ENCODE results near the gene ZSCAN10.

Gene ZSCAN10

DNA sequence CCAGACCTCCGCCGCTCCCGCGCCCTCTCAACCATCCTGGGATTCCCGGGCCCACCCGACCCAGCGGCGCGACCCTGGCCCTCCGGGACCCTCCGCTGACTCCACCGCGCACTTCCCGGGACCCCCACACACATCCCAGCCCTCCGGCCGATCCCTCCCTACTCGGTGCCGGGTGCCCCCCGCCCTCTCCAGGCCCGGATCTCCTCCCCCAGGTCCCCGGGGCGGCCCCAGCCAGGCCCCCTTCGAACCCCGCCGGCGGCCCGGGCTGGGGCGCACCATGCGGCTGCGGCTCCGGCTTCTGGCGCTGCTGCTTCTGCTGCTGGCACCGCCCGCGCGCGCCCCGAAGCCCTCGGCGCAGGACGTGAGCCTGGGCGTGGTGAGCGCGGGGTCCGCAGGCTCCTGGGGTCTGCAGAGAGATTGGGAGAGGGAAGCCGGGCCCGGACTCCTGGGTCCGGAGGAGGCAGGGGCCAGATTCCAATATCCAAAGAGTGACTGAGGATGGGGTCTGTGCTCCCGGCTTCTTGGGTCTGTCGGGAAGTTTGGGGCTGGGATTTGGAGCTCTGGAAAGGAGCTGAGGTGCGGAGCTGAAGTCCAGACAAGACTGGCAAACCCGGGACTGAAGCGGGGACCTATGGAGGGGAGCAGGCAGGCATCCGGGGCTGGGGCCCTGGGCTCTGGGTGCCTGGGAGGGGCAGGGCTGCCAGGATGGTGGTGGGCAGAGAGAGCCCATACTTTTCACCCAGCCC, 52.3 kb downstream of the ZSCAN10 start:
- H3K27me3 ChIP-seq (ENCODE audit: low read depth, low read length): peaks cover 26% of the 10 kb centered on the region
- peaks cover 0 to 16% of the 10 kb centered on the region in 2 donors for H3K4me1 ChIP-seq (ENCODE audit: control insufficient read depth in 1 of 2, insufficient read depth in 2 of 2, low read length in 2 of 2)
- peak overlapping the region in 1 of 2 donors; percentile 73 for H3K4me3 ChIP-seq (ENCODE audit: low read depth in 1 of 2, low read length in 2 of 2)
- H3K9me3 ChIP-seq (ENCODE audit: control insufficient read depth in 1 of 2, low read length in 2 of 2): no peaks in the 10 kb centered on the region
- no peak overlapping the region for H3K27ac ChIP-seq (ENCODE audit: low read length)
- no peaks in the 10 kb centered on the region for H3K36me3 ChIP-seq (ENCODE audit: control insufficient read depth in 1 of 2, insufficient read depth in 2 of 2, low read length in 2 of 2)

- no peaks in the 10 kb centered on the region for H3K9me3 ChIP-seq (ENCODE audit: control insufficient read depth in 1 of 2, low read length in 2 of 2)
- H3K36me3 ChIP-seq (ENCODE audit: control insufficient read depth in 1 of 2, insufficient read depth in 2 of 2, low read length in 2 of 2): no peaks in the 10 kb centered on the region
- H3K27me3 ChIP-seq (ENCODE audit: low read depth, low read length): peaks cover 26% of the 10 kb centered on the region
- H3K4me3 ChIP-seq (ENCODE audit: low read depth in 1 of 2, low read length in 2 of 2): peak within 1 kb of the TSS; percentile 16 to 73
- peaks cover 0 to 16% of the 10 kb centered on the region in 2 donors for H3K4me1 ChIP-seq (ENCODE audit: control insufficient read depth in 1 of 2, insufficient read depth in 2 of 2, low read length in 2 of 2)
- no peak within 1 kb of the TSS for H3K27ac ChIP-seq (ENCODE audit: low read length)
These were observed 53.1 kb downstream of the ZSCAN10 start, which contains the start of gene MMP25 for GRCh38 chr16:3045758-3046640. TSS of gene MMP25 (plus strand) at chr16:3046561. CDS start at chr16:3046918, 357 bp downstream.

DNA sequence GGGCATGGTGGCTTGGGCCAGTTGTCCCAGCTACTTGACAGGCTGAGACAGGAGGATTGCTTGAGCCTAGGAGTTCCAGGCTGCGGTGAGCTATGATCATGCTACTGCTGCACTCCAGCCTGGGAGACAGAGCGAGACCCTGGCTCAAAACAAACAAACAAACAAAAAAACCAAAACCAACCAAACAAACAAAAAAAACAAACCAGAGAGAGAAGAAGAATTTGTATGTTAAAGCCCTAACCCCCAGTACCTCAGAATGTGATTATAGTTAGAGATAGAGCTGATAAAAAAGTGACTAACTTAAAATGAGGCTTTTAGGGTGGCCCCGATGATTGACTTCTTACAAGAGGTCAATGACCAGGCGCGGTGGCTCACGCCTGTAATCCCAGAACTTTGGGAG, 54.4 kb downstream of the ZSCAN10 start:
- no peak overlapping the region for H3K27ac ChIP-seq (ENCODE audit: low read length)
- H3K9me3 ChIP-seq (ENCODE audit: control insufficient read depth in 1 of 2, low read length in 2 of 2): no peaks in the 10 kb centered on the region
- H3K4me3 ChIP-seq (ENCODE audit: low read depth in 1 of 2, low read length in 2 of 2): no peak overlapping the region
- H3K4me1 ChIP-seq (ENCODE audit: control insufficient read depth in 1 of 2, insufficient read depth in 2 of 2, low read length in 2 of 2): peaks cover 0 to 16% of the 10 kb centered on the region in 2 donors
- H3K27me3 ChIP-seq (ENCODE audit: low read depth, low read length): peaks cover 26% of the 10 kb centered on the region
- H3K36me3 ChIP-seq (ENCODE audit: control insufficient read depth in 1 of 2, insufficient read depth in 2 of 2, low read length in 2 of 2): no peaks in the 10 kb centered on the region

DNA sequence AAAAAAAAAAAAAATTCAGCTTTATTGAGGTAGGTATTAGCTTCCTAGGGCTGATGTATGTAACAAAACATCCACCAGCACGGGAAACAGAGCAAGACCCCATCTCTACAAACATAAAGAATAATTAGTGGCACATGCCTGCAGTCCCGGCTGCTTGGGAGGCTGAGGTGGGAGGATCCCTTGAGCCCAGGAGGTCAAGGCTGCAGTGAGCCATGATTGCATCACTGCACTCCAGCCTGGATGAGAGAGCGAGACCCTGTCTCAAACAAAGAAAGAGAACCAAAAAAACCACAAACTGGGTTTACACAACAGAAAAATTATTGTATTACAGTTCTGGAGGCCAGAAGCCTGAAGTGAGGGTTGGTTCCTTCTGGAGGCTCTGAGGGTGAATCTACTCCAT, 56.7 kb downstream of the ZSCAN10 start:
- H3K4me1 ChIP-seq (ENCODE audit: control insufficient read depth in 1 of 2, insufficient read depth in 2 of 2, low read length in 2 of 2): peaks cover 0 to 16% of the 10 kb centered on the region in 2 donors
- H3K27ac ChIP-seq (ENCODE audit: low read length): no peak overlapping the region
- peaks cover 37% of the 10 kb centered on the region for H3K27me3 ChIP-seq (ENCODE audit: low read depth, low read length)
- H3K9me3 ChIP-seq (ENCODE audit: control insufficient read depth in 1 of 2, low read length in 2 of 2): no peaks in the 10 kb centered on the region
- H3K4me3 ChIP-seq (ENCODE audit: low read depth in 1 of 2, low read length in 2 of 2): no peak overlapping the region
- H3K36me3 ChIP-seq (ENCODE audit: control insufficient read depth in 1 of 2, insufficient read depth in 2 of 2, low read length in 2 of 2): no peaks in the 10 kb centered on the region

DNA sequence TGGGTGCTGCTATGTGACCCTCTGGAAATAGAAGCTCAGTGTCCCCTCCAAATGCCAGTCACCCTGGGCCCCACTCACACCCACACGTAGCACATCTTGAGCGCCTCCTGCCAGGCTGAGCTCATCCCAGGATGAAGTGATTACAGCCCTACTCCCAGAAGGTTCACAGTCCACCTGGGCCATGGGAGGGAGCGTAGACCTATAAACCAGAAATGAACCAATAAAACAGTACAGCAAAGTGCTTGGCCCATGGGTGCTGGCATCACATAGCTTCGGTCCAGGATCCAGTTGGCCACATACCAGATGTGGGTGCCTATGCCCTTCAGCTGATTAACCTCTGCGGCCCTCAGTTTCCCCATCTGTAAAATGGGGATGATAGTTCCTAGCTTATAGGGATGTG, 60.2 kb downstream of the ZSCAN10 start:
- Histone ChIP-seq H3K36me3 (ENCODE audit: control insufficient read depth in 1 of 2, insufficient read depth in 2 of 2, low read length in 2 of 2) (no peaks in the 10 kb centered on the region), H3K27me3 (ENCODE audit: low read depth, low read length) (peaks cover 31% of the 10 kb centered on the region), H3K4me1 (ENCODE audit: control insufficient read depth in 1 of 2, insufficient read depth in 2 of 2, low read length in 2 of 2) (peaks cover 0 to 4% of the 10 kb centered on the region in 2 donors), H3K4me3 (ENCODE audit: low read depth in 1 of 2, low read length in 2 of 2) (no peak overlapping the region), H3K9me3 (ENCODE audit: control insufficient read depth in 1 of 2, low read length in 2 of 2) (no peaks in the 10 kb centered on the region), H3K27ac (ENCODE audit: low read length) (no peak overlapping the region)
